OCI-LY1 (cell line): Measurements from ENCODE around the gene SLC22A4.

Experiments used
- H2AFZ ChIP-seq: fragments of 200-600 bp; sonication (generic), shearing (Covaris generic); 2 replicates; pipeline ENCODE4 v1.6.0; 2014; ENCODE audit warnings: antibody characterized with exemption, mild to moderate bottlenecking, low read length
- H3F3A ChIP-seq: fragments of 200-600 bp; sonication (generic), shearing (Covaris generic); 2 replicates; pipeline ENCODE4 v1.6.0; 2014; ENCODE audit warnings: mild to moderate bottlenecking, antibody characterized with exemption, low read length, moderate library complexity; ENCODE audit not compliant: insufficient read depth
- H3K27ac ChIP-seq: fragments of 200-600 bp; sonication (generic); 2 replicates; pipeline ENCODE4 v1.5.1; 2014; ENCODE audit warnings: low read length, mixed run types, mild to moderate bottlenecking, low read depth; ENCODE audit not compliant: poor library complexity, severe bottlenecking
- H3K27me3 ChIP-seq: fragments of 200-600 bp; sonication (generic); 2 replicates; pipeline ENCODE4 v1.6.0; 2014; ENCODE audit warnings: antibody characterized with exemption, mild to moderate bottlenecking, low read length, moderate library complexity; ENCODE audit not compliant: insufficient read depth
- H3K36me3 ChIP-seq: fragments of 200-600 bp; sonication (generic); 2 replicates; pipeline ENCODE4 v1.6.1; 2014; ENCODE audit warnings: mild to moderate bottlenecking, antibody characterized with exemption, low read length, moderate library complexity, mixed read lengths; ENCODE audit not compliant: insufficient read depth
- H3K4me1 ChIP-seq: fragments of 200-600 bp; sonication (generic); 2 replicates; pipeline ENCODE4 v1.5.1; 2014; ENCODE audit warnings: mild to moderate bottlenecking, low read length, moderate library complexity; ENCODE audit not compliant: insufficient read depth, severe bottlenecking
- H3K4me2 ChIP-seq: fragments of 200-600 bp; sonication (generic), shearing (Covaris generic); 2 replicates; pipeline ENCODE4 v1.6.1; 2014; ENCODE audit warnings: low read length
- H3K4me3 ChIP-seq: fragments of 200-600 bp; sonication (generic); 2 replicates; pipeline ENCODE4 v1.5.1; 2014; ENCODE audit warnings: low read length, low read depth, mild to moderate bottlenecking, mixed read lengths; ENCODE audit not compliant: poor library complexity, severe bottlenecking
- H3K79me2 ChIP-seq: fragments of 200-600 bp; shearing (Covaris generic); 2 replicates; pipeline ENCODE4 v1.6.1; 2016; ENCODE audit warnings: mixed run types, low read length, mixed read lengths; ENCODE audit not compliant: insufficient read depth
- H3K9ac ChIP-seq: fragments of 200-600 bp; sonication (generic), shearing (Covaris generic); 2 replicates; pipeline ENCODE4 v1.6.1; 2014; ENCODE audit warnings: mild to moderate bottlenecking, low read length, mixed read lengths
- H3K9me2 ChIP-seq: fragments of 200-600 bp; sonication (generic), shearing (Covaris generic); 2 replicates; pipeline ENCODE4 v1.6.1; 2014; ENCODE audit warnings: low read depth, mild to moderate bottlenecking, low read length, mixed read lengths
- H3K9me3 ChIP-seq: fragments of 200-600 bp; shearing (Covaris generic); 2 replicates; pipeline ENCODE4 v1.6.1; 2014; ENCODE audit warnings: low read length, mixed read lengths
- H4K20me1 ChIP-seq: fragments of 200-600 bp; sonication (generic), shearing (Covaris generic); 2 replicates; pipeline ENCODE4 v1.6.0; 2016; ENCODE audit warnings: mild to moderate bottlenecking, low read length; ENCODE audit not compliant: insufficient read depth
- EZH2 ChIP-seq: fragments of 200-600 bp; sonication (generic), shearing (Covaris generic); IDR thresholded peaks from 2 replicates; pipeline ENCODE4 v1.8.0; 2017; ENCODE audit warnings: borderline replicate concordance, mixed run types, mild to moderate bottlenecking, antibody characterized with exemption, low read length, moderate library complexity, mixed read lengths
- TF ChIP-seq, protein P1 (sequence below): fragments of 200-600 bp; sonication (generic), shearing (Covaris generic); IDR thresholded peaks from 2 replicates; pipeline ENCODE4 v1.5.1; 2017; ENCODE audit warnings: mild to moderate bottlenecking, antibody characterized with exemption, low read length, moderate library complexity, mixed read lengths

SLC22A4 gene

DNA sequence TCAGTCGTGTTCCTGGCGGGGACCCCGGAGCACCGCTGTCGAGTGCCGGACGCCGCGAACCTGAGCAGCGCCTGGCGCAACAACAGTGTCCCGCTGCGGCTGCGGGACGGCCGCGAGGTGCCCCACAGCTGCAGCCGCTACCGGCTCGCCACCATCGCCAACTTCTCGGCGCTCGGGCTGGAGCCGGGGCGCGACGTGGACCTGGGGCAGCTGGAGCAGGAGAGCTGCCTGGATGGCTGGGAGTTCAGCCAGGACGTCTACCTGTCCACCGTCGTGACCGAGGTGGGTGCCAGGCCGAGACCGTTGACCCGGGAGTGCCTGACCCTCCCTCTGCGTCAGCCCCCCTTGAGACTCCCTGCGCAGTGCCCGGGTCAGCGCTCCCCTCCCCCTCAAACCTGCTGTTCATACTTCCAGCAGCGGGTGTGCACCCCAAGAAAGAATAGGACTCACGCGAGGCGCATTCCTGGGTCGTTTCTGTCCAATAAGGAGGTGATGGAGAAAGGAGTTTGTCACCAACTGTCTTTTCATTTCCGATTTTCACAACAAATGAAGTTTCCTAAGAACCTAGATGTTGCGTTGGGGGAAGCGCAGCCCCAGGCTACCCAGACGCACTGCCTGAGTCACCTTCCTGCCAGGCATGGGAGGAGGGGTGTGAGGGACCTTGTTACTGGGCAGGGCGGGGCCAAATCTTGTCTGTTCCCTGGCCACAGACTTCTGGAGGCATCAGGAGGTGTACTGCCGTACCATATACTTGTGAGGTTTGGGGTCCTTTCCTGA, 722 bp downstream of the SLC22A4 start:
- Histone ChIP-seq H3K9ac (no peak overlapping the region; the same call in 1 of the 2 replicates), H3K79me2 (no peaks in the 10 kb centered on the region), H3K9me2 (no peaks in the 10 kb centered on the region), H4K20me1 (no peaks in the 10 kb centered on the region), H3K4me2 (peak overlapping the region; percentile 84), H3K27me3 (peaks cover 5% of the 10 kb centered on the region; the same call in 1 of the 2 replicates), H3K4me1 (peaks cover 17% of the 10 kb centered on the region), H2AFZ (no peak overlapping the region), H3K36me3 (no peaks in the 10 kb centered on the region), H3F3A (no peaks in the 10 kb centered on the region), H3K4me3 (peak overlapping the region; percentile 65), H3K9me3 (no peaks in the 10 kb centered on the region), H3K27ac (no peak overlapping the region)
- TF ChIP-seq, protein P1, sequence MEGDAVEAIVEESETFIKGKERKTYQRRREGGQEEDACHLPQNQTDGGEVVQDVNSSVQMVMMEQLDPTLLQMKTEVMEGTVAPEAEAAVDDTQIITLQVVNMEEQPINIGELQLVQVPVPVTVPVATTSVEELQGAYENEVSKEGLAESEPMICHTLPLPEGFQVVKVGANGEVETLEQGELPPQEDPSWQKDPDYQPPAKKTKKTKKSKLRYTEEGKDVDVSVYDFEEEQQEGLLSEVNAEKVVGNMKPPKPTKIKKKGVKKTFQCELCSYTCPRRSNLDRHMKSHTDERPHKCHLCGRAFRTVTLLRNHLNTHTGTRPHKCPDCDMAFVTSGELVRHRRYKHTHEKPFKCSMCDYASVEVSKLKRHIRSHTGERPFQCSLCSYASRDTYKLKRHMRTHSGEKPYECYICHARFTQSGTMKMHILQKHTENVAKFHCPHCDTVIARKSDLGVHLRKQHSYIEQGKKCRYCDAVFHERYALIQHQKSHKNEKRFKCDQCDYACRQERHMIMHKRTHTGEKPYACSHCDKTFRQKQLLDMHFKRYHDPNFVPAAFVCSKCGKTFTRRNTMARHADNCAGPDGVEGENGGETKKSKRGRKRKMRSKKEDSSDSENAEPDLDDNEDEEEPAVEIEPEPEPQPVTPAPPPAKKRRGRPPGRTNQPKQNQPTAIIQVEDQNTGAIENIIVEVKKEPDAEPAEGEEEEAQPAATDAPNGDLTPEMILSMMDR: no peak
- no peak for TF ChIP-seq EZH2

DNA sequence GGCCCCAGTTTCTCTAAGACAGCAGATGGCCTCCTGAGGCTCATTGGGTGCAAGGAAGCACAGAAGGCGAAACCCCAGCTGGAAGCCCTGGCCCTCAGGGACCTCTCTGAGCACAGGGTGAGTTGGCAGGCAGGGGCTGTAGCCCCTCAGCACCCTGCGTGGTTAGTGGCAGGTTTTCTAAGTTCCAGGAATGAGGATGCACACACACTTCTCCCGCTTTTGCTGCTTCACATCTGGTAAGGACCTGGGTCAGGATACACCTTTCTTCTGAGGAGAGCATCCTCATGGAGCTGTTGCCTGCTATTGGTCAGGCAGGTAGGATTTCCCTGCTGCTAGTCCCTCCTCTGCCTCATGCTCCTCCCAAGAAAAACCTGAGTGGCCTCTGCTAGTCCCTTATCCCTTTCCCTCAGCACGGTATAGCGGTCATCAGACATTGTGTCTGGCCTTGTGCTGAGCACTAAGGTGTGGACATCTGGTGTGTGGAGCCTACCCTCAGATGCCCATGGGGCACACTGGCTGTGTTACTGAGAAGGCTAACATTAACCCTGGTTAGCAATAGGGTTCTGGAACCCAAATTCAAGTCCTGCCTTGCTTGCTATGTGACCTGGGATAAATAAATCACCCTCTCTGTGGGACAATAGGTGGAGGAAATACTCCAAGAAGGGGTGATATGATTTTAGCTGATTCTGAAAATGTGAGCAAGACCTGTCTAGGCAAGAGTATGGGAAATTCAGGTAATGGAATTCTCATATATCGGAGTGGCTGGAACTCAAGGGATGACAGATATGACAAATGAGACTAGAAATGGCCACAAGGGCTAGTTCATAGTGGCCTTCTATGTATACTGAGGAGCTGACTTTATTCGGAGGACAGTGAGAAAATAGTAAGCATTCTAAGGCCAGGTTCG, 1.6 kb downstream of the SLC22A4 start:
- TF ChIP-seq EZH2: no peak
- TF ChIP-seq, protein P1: no peak
- no peaks in the 10 kb centered on the region for H3K36me3 ChIP-seq
- no peak overlapping the region for H3K9ac ChIP-seq
- no peak overlapping the region for H3K4me2 ChIP-seq
- H3K4me3 ChIP-seq: no peak overlapping the region
- no peaks in the 10 kb centered on the region for H3K9me2 ChIP-seq
- H4K20me1 ChIP-seq: no peaks in the 10 kb centered on the region
- no peaks in the 10 kb centered on the region for H3F3A ChIP-seq
- H3K4me1 ChIP-seq: peaks cover 17% of the 10 kb centered on the region
- no peaks in the 10 kb centered on the region for H3K27me3 ChIP-seq
- no peak overlapping the region for H3K27ac ChIP-seq
- no peak overlapping the region for H2AFZ ChIP-seq
- H3K9me3 ChIP-seq: no peaks in the 10 kb centered on the region
- no peaks in the 10 kb centered on the region for H3K79me2 ChIP-seq

DNA sequence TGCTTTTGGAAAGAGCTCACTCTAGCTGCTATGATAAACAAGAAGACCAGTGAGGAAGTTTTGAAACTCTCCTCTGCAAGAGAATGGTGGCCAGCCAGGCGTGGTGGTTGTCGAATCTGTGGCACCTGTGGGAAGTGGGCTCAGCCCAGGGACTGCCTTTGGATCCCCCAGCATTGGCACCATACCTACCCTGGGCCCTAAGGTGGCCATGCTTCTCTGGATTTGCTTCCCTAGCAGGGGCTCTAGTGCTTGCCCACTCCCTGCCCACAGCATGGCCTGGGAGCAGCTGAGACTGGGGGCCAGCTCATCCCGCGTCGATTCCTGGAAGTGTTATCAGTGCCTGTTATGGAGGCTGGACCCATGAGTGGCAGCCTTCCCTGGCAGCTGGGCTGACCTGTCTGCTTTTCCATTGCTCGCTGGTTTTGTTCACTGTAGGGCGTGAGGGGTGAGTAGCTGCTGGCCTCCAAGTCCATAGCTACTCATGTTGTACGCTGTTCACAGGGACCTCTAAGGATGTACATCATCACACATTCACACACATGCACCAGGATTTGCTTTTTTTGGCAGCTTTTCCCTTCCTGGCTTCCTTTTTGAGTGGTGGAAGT, 2.3 kb downstream of the SLC22A4 start:
- Histone ChIP-seq H3K27ac (no peak overlapping the region), H3K9ac (no peak overlapping the region), H2AFZ (no peak overlapping the region), H3K9me2 (no peaks in the 10 kb centered on the region), H3K79me2 (no peaks in the 10 kb centered on the region), H3K4me2 (no peak overlapping the region), H4K20me1 (no peaks in the 10 kb centered on the region), H3K4me3 (no peak overlapping the region), H3K4me1 (peaks cover 17% of the 10 kb centered on the region), H3K9me3 (no peaks in the 10 kb centered on the region), H3K27me3 (no peaks in the 10 kb centered on the region), H3K36me3 (no peaks in the 10 kb centered on the region), H3F3A (no peaks in the 10 kb centered on the region)
- TF ChIP-seq EZH2: no peak
- TF ChIP-seq, protein P1: no peak
